ENCODE measurements around the gene TGM1.
"Not testable (repeated sequence)": the region's sequence is repeated elsewhere in the genome, so short reads cannot be mapped to it uniquely, and the experiment has no call there.

TGM1 gene

GRCh38 chr14:24203249-24203886, 59.6 kb downstream of the TGM1 start:
- DNase-seq = not testable (repeated sequence)

GRCh38 chr14:24202538-24202937, 60.4 kb downstream of the TGM1 start:
- DNase-seq = not testable (repeated sequence)

Measured in CD4-positive, alpha-beta T cell treated with Interferon alpha-2 for 1 hour (primary cell).